ENCODE results near the gene LAMA2.
A peak's percentile ranks its signal among the peaks of the same experiment; 100 is the strongest.

Gene LAMA2

DNA sequence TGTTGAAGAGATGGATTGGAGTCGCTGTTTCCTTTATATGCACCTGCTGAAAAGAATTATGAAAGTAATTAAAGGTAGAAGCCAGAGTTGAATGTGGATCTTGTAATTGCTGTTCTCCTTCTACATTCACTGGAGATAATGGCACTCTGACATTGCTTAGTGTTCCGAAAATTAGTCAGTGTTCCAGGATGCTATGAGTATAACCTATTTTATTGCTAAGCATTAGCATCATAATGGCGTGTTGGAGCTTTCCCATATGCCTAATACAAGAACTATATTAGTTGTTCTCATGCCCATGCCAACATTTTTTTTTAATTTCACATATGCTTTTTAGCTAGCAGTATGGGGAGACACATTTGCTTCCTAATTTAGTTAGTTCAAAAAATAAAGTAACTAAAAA, 590.6 kb downstream of the LAMA2 start:
- DNase-seq: peak; percentile 89

DNA sequence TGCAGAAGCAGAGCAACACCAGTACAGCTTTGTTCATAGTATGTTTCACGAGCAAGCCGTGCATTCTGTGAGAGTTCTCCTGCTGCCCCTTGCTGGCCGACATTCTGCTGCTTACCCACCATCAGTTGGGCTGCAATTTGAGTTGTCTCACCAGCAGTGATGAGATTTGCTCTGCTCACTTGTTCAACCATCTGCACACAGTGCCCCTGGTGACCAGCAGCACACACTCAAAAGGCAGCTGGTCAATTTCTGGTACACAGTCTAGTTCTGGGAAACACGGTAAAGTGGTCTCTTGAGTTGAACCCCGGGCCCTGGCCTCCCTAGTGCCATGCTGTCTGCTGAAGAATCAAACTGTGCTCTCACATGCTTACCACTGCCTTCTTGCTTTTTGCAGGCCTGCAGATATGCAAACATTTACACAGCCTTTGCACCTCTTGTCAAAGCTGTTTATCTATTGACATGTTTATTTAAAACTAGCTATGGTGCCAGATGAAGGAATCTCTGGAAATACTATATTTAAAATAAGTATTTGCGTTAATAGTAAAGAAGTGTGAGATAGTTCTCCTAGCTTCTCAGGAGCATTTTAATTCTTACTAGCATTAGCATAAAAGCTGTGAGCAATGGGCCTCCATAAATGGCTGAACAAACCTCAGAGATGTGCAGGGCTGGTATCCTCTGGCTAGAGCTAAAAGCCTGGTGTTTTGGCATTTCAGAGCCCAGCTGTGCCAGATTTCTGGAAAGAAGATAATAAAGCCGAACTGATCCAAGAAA, 592.7 kb downstream of the LAMA2 start:
- no peak for DNase-seq

DNA sequence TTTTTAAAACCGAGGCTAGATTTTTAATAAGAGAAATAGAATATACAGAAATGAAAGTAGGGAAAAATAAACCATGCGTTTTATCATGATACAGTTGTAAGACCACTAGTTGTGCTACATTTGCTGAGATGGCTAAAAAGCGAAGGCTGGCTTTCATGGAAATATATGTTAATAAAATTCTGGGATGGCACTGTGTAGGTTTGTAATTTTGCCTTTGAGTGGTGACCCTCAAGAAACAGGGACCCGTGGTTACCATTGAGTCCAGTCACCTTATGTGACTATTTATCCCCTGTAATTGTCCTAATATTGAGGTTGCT, 593.3 kb downstream of the LAMA2 start:
- DNase-seq: no peak

DNA sequence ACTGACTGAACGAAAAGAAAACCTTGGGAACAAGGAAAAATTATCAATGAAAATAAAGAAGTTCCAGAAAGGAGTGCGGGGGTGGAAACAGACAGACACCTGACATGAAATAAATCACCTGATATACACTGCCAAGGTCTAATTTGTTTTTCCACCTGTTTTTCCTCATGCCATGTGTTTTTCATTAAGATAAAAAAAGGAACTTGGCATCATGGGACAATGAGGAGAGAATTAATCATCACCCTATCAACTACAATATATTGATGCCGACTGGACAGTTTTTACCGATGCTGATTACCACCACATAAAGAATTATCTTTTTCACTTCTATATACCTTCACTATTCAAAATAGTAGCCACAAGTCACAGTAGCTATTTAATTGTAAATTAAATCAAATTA, 593.9 kb downstream of the LAMA2 start:
- DNase-seq: no peak

DNA sequence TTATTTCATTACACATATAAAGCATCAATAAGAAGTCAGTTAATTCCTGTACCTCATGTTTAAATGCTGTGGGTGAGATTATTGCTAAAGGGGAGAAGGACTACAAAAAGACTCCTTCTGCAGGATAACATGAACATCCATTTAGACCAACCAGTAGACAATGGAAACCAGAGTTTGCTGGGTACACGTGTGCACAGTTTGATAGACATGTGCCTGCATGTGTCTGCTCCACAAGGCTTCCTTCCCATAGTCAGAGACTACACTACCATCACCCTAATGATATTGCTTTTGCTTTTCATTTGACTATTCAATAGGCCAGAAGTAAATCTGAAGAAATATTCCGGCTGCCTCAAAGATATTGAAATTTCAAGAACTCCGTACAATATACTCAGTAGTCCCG, 595.4 kb downstream of the LAMA2 start:
- DNase-seq: no peak

DNA sequence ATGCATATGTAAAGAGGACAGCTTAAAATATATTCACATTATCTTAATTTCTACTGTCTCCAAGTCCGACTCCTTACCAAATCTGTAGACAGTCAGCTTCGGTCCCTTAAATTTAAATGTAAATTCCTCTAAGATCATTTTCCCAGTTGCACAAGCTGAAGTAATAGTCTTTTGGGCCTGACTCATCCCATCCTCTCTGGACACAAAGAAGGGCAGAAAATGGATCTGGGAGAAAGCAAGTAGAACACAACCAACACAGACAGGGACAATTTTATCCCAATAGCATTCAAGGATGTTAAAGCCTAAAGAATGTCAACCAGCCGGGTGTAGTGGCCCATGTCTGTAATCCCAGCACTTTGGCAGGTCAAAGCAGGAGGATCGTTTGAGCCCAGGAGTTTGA, 598.8 kb downstream of the LAMA2 start:
- DNase-seq: no peak

DNA sequence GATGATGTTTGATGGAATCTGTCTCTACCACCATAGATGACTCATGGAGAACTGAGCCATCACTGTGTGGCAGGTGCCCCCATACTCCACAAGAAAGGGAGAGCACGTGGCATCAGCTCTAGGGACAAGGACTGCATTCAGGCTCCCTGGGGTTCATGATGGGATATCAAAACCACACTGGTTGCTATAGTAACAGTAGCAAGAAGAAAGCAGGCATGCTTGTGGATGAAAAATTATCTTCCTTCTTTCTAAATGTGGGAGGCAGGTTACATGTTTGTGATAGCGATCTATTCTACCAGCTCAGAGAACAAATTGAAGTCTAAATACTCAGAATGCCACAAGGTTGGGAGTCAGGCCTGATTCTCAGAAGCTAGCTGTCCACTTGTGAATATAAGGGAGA, 602.8 kb downstream of the LAMA2 start:
- DNase-seq: no peak

DNA sequence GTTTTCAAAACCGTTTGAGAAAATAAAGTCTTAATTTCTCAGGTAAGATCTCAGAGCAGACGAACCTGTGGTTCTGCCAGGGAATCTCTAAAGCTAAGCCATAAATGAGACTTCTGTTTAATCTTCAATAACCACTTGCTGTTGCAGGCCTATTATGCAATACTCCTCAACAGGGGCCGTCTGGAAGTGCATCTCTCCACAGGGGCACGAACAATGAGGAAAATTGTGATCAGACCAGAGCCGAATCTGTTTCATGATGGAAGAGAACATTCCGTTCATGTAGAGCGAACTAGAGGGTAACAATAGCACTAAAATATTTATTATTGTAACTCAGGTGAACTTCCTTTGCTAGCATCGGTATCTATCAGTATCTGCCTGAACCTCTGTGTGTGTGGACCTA, 603.4 kb downstream of the LAMA2 start:
- no peak for DNase-seq

DNA sequence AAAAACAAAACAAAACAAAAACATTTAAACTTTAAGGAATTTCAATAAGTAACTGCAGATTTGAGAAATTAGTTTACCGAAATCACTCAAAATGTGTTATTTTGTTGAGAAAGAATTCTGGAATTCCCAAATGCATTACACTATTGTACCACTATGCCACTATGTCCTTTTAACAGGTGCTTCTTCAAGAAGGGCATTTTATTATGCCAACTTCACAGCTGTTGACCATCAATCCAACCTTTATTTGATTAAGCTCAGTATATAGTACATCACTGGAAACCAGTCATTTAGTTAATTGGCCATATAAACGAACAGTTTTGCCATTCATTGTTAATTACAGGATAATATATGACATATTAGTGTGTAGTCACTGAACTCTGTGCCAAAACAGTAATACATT, 605.4 kb downstream of the LAMA2 start:
- DNase-seq: peak; percentile 64

DNA sequence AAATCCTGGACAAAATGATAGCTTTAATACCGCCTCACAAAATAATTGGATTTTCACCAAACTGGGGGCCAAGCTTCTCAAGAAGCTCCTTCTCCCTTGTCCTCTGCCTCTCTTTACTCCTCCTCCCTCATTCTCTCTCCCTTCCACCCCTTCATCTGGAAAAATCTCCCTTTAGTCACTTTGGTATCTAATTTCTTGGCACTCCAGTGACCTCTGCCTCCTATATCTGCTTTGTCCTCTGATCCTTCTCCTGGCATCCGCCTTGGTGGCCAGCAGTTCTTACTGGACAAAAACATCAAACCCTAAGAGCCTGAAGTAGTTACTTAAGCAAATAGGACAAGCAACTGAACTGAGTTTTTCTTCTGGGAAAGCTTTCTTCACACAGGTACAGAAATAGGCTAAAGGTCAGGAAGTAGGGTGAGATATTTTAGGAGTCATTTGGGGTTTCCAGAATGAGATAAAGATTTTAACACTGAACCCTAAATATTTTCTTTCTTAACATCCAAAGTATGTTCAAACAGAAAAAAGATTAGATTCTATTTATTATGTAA, 606.4 kb downstream of the LAMA2 start:
- no peak for DNase-seq

DNA sequence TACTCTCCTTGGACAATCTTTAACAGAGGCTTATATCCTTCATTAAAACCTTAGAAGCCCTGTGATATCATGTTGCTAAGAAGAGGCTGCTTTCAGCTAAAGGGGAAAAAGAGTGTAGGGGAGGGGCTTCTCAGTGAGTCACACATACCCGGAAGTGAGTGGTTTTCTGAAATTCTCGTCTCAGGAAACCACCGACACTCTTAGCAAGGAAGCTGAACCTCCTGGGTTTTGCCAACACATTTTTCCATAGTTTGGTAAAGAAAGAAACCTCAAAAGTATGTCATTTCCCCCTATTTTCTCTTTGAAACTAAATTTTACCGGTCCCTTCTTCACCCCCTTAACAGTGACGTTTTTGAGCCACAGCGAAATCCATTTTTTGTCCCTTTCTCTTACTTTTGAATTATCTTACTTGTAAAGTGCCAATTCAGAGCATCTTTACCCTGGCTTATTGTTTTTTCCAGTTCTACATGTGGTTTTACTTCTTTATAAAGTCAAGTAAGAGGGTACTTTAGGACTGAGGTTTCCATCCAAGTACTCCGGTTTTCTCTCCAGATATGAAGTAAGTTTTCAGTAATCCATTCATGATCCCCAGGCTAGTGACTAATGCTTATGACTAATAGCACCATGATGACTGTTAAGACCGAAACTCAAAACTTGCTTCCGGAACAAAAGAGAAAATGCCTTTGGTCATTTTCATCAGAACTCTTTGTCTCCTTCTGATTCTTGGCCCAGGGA, 607.8 kb downstream of the LAMA2 start:
- DNase-seq: no peak

DNA sequence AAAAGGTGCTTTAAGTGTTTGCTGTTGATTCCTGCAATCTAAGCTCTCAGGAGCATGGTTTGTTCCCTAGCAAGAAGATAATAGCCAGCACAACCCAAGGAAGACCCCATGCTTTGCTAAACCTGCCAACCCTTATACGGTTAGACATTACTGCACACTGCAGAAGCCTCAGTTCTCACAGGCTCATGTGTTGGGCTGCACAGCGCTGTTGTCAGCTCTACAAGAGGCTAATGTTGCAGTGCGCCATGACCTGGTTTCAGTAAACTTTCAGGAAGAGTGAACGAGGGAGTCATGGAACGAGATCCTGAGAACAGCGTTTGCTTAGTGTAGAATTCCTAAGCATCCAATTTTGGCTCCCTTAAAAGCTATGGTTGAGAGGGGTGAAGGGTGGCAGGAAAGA, 608.5 kb downstream of the LAMA2 start:
- DNase-seq: no peak

DNA sequence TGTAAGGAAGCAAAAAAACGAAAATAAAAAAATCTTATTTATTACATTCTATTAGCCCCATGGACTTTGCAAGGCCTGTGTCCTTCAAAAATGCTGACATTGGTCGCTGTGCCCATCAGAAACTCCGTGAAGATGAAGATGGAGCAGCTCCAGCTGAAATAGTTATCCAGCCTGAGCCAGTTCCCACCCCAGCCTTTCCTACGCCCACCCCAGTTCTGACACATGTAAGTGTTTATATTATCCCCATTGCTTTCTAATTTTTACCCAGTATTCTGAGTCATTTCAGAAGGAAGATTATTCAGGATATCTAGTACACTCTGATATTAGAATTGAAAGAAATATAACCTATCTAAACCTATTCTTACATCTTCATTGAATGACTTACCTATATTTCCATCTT, 609.3 kb downstream of the LAMA2 start:
- DNase-seq: no peak

DNA sequence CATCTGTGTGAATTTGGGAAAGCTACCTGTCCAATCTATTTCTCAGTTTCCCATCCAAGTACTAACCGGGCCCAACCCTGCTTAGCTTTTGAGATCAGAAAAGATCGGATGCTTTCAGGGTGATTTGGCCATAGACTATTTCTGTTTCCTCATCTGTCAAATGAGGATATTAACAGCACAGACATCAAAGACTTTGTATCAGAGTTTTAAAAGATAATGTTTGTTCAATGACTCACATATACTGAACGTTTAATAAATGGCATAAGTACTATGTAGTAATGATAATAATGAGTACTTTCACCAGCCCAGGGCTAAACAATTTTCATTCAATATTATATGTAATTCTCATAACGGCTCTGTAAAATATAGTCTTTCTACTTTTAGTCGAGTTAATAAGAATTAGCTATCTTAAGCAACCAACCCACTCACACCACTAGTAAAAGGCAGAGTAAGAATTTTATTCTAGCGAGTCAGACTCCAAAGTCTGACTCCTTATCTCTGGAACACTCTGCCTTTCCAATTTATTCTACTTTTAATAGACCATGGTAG, 610.5 kb downstream of the LAMA2 start:
- no peak for DNase-seq

DNA sequence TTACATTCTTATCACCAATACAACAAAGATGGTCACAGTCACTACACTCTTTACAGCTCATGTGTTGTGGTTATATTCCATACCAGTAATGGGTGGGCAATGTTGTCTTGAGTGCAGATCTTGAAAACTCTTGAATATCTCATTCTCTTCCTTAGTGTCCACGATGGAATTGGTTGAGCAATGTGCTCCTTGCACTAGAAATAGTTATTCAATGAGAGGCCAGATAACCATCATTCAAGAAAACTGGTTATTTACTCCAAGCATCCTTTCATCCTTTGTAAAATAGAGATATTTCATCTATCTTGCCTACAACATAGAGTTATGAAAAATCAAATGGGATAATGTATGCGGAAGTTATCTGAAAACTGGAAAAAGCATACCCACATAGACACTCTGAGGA, 611.2 kb downstream of the LAMA2 start:
- DNase-seq: no peak

DNA sequence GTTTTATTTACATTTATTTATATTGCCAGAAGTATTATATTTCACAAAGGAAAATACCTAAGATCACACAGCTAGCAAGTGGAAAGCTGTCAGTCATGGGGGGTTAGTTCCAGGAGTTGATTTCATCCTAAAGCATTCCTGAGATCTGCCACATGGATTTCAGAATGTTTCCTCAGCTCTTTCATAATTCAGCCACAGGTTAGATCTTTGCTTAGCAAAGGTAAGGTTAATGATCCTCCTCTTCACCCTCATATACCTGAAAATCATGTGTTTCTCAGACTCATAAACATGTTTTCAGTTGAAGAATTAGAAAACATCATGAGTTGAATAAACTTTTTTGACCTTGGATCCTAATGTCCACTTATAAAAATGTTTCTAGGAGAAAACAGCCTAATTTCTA, 611.6 kb downstream of the LAMA2 start:
- no peak for DNase-seq

DNA sequence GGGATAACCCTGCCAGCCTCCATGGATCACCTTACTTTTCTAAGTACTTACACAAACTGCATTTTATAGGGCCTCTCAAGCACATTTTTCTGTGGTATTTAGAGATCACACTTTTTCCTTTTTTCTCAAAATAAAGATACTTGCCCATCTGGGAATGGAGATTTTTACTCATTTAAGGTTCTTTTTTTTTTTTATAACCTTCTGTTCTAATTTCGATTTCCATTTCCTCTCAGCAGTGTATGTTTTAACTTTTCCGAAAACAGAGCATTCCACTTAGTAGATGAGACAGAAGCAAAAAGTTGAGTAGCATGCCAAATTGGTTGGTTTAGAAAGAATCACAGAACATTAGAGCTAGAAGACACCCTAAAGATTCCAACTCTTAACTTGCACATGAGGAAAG, 612.7 kb downstream of the LAMA2 start:
- DNase-seq: no peak

DNA sequence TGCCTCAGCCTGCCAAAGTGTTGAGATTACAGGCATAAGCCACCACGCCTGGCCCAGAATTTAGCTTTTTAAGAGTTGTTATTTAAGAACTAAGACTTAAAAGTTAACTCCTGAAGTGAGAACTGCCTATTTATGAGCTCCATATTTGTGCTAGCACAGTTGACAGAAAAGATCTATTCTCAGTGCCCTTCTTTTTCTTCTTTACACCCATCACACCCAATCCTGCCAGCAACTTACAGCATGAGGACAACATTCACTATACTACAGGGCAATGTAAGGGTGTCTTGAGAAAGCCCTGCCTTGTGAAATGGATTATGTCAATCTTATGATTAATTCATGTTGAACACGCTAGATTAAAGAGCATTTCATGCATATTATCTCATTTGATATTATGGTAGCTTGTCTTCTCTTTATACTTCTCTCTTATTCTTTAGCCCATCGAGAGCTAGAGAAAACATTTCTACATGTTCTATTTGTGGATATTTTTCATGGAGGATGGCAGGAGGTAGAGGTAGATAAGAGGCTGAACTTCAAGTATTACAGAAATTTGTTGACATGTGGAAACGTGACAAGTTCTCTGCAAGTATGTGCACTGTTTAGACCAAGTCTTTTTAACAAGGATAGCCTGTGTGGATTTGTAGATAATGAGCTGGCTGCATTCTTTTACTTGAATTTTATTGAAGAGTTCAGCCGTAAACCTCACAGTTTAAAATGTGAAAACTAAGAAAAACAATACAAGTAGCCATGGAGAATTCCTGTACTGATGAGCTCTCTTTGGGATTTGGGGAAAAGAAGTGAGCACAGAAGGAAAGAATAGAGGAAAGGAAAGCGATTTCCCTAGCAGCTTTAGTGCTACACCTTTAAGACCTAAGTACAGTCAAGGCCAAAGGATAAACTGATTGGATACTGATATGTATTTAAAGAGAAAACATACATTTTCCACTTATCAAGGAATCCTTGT, 614.8 kb downstream of the LAMA2 start:
- DNase-seq: no peak

DNA sequence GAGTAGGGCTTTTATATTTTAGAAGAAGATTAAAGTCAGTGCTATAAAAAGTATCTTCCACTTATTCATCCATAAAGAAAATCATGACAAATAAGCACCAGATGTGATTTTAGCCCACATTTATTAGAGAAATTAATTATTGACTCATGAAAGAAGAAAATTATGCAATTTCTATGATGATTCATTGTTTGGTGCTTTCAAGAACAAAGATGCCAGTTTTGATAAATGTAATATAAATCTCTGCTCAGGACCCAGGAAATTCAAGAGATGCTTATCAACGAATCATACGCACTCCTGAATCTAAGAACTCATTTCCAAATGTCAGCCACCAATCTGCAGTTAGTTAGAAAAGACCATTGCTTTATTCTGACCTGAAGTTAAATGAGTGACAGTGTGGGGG, 615.6 kb downstream of the LAMA2 start:
- no peak for DNase-seq

DNA sequence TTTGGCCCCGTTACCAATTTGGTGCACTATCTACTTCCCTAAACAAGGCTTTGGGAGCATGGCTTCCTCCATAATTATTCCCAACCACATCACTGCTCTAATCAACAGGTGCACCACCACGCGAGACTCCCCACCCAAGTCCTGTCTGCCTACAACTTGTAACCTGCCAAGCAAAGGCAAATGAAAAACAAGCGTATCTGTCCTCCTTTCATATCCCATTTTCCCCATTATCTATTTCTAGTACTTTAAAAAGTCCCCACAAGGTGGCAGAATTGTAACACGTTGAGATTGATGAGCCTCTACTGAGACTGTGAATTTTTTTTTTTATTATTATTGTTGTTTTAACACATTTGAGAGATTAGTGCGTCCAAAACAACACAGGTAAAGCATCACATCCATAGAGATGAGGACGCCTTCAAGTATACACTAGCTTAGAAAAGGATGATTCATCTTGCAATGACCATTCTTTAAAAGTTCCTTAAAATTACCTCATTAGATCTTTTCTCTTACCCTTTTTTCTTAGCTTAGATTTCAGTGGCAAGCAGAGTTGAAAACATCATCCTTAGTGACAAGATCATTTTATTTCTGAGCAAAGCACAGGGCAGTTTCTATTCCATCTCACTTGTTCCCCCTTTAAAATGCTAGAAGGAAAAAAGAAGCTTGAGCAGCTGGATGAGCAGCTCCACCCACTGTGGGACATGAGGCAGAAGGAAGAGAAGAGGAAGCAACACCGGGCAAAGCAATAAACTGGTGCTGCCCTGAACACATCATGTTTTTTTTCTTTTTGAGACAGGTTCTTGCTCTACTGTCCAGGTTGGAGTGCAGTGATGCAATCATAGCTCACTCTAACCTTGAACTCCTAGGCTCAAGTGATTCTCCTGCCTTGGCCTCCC, 616.3 kb downstream of the LAMA2 start:
- DNase-seq: peak; percentile 39

DNA sequence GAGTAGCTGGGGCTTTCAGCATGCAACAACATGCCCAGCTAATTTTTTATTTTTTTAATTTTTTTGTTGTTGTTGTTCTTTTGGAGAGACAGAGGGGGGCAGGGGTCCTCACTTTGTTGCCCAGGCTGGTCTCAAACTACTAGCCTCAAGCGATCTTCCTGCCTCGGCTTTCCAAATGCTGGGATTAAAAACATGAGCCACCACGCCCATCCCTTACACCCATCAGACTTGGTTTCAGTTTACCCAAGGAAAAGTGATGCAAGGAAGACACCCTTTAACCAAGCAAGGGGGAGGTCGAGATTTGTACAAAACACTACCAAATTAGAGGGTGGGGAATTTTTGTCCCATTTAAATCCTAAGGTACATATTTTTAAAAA, 616.9 kb downstream of the LAMA2 start:
- DNase-seq: no peak
